Large intestine (tissue), 1 donor: ENCODE measurements around the gene EDN2. TPM values are rescaled to one million over a fixed set of nuclear protein-coding genes. Genes with fewer than 3 reads are reported as not detected.

Source experiments
- polyA plus RNA-seq: library from polyadenylated mRNA; unstranded; fragments of 120-200 nt; gene quantifications from one replicate; pipeline ENCODE4 v1.2.1, GENCODE V29; 2013

Gene EDN2
- polyA plus RNA-seq, 1 donor = 0.51 TPM

Other genes starting within 250 kb of the EDN2 start
- 42.8 TPM for gene SCMH1, start 242.4 kb downstream of the EDN2 start, polyA plus RNA-seq
- gene FOXO6, start 123.2 kb downstream of the EDN2 start, polyA plus RNA-seq = 6.4 TPM